GM12874 (cell line): Measurements from ENCODE around the gene IL36G.

Experiments
- TF ChIP-seq, protein P1 (sequence below): IDR thresholded peaks from 2 replicates; pipeline ENCODE4 v1.5.1; 2011; ENCODE audit warnings: low read depth, mild to moderate bottlenecking, control low read depth, low read length, moderate library complexity; ENCODE audit not compliant: insufficient read depth

Gene IL36G

DNA sequence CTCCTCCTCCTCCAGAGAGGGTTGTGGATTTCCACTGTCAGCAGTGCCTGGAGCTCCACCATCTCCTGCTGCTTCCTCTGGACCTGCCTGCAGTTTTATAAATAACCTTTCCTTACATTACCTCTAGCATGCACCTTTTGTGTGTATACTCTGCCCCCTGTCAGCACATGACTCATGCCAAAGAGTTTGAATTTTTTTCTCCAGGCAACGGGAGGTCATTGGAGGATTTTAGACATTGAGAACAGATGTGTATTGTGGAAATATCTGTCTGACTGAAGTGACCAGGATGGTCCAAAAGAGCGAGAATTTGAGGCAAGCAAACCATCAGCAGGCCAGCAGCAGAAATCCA lies 35.2 kb upstream of the IL36G start:
- TF ChIP-seq, protein P1, sequence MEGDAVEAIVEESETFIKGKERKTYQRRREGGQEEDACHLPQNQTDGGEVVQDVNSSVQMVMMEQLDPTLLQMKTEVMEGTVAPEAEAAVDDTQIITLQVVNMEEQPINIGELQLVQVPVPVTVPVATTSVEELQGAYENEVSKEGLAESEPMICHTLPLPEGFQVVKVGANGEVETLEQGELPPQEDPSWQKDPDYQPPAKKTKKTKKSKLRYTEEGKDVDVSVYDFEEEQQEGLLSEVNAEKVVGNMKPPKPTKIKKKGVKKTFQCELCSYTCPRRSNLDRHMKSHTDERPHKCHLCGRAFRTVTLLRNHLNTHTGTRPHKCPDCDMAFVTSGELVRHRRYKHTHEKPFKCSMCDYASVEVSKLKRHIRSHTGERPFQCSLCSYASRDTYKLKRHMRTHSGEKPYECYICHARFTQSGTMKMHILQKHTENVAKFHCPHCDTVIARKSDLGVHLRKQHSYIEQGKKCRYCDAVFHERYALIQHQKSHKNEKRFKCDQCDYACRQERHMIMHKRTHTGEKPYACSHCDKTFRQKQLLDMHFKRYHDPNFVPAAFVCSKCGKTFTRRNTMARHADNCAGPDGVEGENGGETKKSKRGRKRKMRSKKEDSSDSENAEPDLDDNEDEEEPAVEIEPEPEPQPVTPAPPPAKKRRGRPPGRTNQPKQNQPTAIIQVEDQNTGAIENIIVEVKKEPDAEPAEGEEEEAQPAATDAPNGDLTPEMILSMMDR, result no peak

DNA sequence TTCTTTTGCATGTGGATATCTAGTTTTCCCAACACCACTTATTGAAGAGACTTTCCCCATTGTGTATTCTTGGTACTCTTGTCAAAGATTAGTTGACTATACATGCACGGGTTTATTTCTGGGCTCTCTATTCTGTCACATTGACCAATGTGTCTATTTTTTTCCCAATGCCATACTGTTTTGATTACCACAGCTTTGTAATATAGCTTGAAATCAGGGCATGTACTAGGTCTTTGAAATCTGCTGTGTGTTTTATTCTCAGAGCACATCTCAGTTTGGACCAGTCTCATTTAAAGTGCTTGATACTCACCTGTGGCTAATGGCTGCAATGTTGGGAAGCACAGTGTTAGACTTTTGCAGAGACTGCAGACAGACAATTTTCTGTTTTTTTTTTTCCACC lies 32.8 kb upstream of the IL36G start:
- TF ChIP-seq, protein P1, result no peak

DNA sequence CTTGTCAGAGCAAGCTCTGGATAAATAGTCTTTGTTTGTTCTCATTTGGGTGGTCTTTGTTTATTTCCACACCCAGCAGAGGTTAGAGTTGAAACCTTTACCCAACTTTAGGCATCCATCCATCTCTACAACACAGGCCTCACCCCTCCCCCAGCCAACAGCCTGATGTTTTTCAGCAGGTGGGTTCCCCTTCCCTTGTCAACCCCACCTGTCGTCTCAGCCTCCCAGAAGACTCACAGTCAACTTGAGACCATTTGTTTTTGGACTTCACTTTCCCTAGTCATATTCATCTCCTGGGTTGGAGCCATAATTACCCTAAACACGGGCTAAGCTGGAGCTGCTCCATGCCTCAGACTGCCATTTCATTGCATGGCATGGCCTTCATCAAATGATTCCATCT lies 31.7 kb upstream of the IL36G start:
- TF ChIP-seq, protein P1, result no peak

DNA sequence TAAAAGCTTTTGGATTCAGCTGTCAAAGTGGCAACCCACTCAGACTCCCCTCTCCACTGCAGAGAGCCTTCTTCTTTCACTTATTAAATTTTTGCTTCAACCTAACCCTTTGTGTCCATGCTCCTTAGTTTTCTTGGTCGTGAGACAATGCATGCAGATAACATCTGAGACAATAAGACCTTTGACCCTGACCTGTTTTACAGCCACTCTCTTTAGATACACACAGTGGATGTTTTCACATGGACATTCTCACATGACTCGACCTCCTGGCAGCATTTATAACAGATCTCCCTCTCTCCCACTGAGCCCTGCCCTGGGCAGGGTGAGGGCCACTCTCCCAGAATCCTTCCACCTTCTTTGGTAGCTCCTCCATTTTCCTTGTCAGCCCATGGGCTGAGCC lies 30.4 kb upstream of the IL36G start:
- TF ChIP-seq, protein P1, result no peak

DNA sequence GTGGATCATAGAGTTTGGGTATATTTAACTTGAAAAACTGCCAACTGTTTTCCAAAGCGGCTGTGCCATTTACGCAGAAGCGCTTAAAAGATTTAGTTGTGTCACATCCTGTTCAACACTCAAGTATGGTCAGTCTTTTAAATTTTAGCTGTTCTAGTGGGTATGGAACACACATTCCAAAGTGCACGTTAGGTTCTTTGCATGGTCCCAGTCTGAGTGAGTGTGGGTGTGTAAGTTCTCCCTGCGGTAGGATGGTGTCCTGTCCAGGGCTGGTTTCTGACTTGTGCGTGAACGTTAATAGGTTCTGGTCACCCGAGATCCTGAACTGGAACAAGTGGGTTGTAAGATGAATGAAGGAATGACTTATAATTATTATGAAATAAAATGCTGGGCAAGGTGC lies 28.4 kb upstream of the IL36G start:
- TF ChIP-seq, protein P1, result no peak

DNA sequence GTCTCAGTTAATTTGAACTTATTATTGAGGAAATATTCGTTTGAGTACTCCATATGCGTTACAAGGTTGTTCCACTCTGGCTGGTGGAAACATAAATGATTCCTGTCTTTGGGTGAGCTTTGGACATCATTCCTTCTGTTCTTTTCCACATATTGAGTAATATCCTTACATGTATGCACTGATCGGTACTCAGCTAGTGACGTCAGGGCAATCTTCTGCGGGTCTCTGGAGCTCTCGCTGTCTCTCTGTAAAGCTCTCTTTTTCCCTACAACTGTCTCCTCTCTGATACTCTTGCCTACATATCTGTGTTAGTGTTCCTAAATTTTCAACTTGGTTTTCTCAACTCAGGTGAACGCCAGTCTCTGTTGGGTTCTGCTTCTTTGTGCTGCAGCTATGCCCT lies 23.4 kb upstream of the IL36G start:
- TF ChIP-seq, protein P1, result no peak

DNA sequence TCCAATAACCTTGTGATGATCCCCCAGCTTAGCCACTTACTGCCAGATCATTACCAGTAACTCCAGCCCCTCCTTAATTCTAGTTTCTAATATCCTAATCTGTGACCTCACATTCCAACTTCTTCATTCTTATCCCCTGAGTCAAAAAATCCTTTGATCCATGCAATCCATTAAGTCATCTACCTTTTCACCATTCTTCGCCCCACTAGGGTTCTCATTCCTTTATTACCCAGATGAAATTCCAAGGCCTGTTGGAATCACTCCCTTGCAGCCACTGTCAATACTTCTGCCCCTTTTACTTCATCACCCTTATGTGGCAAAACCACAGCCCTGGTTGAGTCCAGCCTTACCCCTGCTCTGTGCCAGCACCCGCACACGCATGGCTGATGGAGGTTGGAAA lies 20.3 kb upstream of the IL36G start:
- TF ChIP-seq, protein P1, result no peak
